K562 (cell line): ENCODE results near the gene ZNF618. TPM values are rescaled to one million over a fixed set of nuclear protein-coding genes. Genes with fewer than 3 reads are reported as not detected.
A peak's percentile ranks its signal among the peaks of the same experiment; 100 is the strongest.

Experiments
- ATAC-seq: fragments of 200-7000 bp; cut with Tn5 transposase; 3 replicates; pipeline ENCODE4 v1.9.1; 2020; ENCODE audit warnings: moderate library complexity
- BruUV-seq: library from RNA; stranded (reverse); fragments of 400-500 nt; replicated peaks from 2 replicates; lab custom pipeline; 2021; lab: Mats Ljungman, UMichigan
- CTCF ChIA-PET: fragments of 300-600 bp; formaldehyde crosslinking; extraction: SDS; loops from one replicate; lab custom pipeline; 2021; ENCODE audit warnings: low intra/inter-chr PET ratio; lab: Yijun Ruan, JAX
- POLR2A ChIA-PET: fragments of 300-600, 350-650 bp; sonication (Branson Sonifier 250); formaldehyde crosslinking; extraction: SDS; loops from one replicate; lab custom pipeline; 2021; ENCODE audit warnings: antibody characterized with exemption, inconsistent platforms; lab: Yijun Ruan, JAX
- DNase-seq, 4 experiments: peaks; one replicate each; pipeline versions ENCODE4 v3.0.0 to v3.0.0-alpha.2; 2011 to 2018; ENCODE audit warnings: low spot score in 3 of 4, mixed read lengths in 3 of 4; ENCODE audit errors: extremely low read depth in 1 of 4
- FAIRE-seq: peaks from 2 replicates; lab custom pipeline; 2011; peaks lifted over from hg19 to GRCh38; lab: Jason Lieb, UNC
- H2AFZ ChIP-seq: 2 replicates; pipeline ENCODE4 v1.6.0; 2011; ENCODE audit warnings: low read depth, low read length, control low read depth, inconsistent platforms
- H3K27ac ChIP-seq: fragments of 200-600 bp; 3 replicates; pipeline ENCODE4 v1.8.0; 2011; ENCODE audit warnings: low read depth, mild to moderate bottlenecking, control low read depth, inconsistent platforms, low read length, moderate library complexity, mixed read lengths; ENCODE audit errors: extremely low read depth
- H3K27me3 ChIP-seq, 2 experiments: fragments of 300-600 bp in 1 of 2; 2 replicates in 1 of 2; 3 replicates in 1 of 2; pipeline versions ENCODE4 v1.6.0 to v1.8.0; 2011; ENCODE audit warnings: inconsistent platforms in 2 of 2, low read length in 2 of 2, mild to moderate bottlenecking in 1 of 2, mixed read lengths in 1 of 2, moderate library complexity in 1 of 2; ENCODE audit not compliant: control insufficient read depth in 2 of 2, insufficient read depth in 2 of 2
- H3K36me3 ChIP-seq: fragments of 300-600 bp; 3 replicates; pipeline ENCODE4 v1.8.0; 2011; ENCODE audit warnings: mild to moderate bottlenecking, low read length, inconsistent platforms; ENCODE audit not compliant: control insufficient read depth, insufficient read depth
- H3K4me1 ChIP-seq, 2 experiments: fragments of 200-600 bp in 1 of 2; replicated peaks in 1 of 2; 2 replicates in 1 of 2; 3 replicates in 1 of 2; pipeline versions ENCODE4 v1.5.1 to v1.8.0; 2011; ENCODE audit warnings: inconsistent platforms in 2 of 2, low read length in 2 of 2, mild to moderate bottlenecking in 1 of 2, mixed read lengths in 1 of 2, moderate library complexity in 1 of 2; ENCODE audit not compliant: control insufficient read depth in 2 of 2, insufficient read depth in 2 of 2
- H3K4me2 ChIP-seq: 2 replicates; pipeline ENCODE4 v1.6.1; 2011; ENCODE audit warnings: low read length, control low read depth, inconsistent platforms, mixed read lengths; ENCODE audit not compliant: insufficient read depth
- H3K4me3 ChIP-seq: fragments of 200-600 bp; sonication (generic), shearing (Covaris generic); 2 replicates; pipeline ENCODE4 v1.5.1; 2016; ENCODE audit warnings: control low read depth, inconsistent platforms
- H3K79me2 ChIP-seq: fragments of 200-600 bp; 3 replicates; pipeline ENCODE4 v1.8.0; 2011; ENCODE audit warnings: low read length, inconsistent platforms; ENCODE audit not compliant: control insufficient read depth, insufficient read depth
- H3K9ac ChIP-seq, 2 experiments: 2 replicates each; pipeline versions ENCODE4 v1.6.0 to v1.6.1; 2011; ENCODE audit warnings: low read depth in 2 of 2, low read length in 2 of 2, control low read depth in 1 of 2, inconsistent platforms in 1 of 2, mild to moderate bottlenecking in 1 of 2, mixed read lengths in 1 of 2; ENCODE audit not compliant: insufficient read depth in 1 of 2
- H3K9me1 ChIP-seq: one replicate; pipeline ENCODE4 v1.6.0; 2011; ENCODE audit warnings: inconsistent platforms, mild to moderate bottlenecking, low read length, moderate library complexity; ENCODE audit not compliant: control insufficient read depth, insufficient read depth
- H3K9me3 ChIP-seq: replicated peaks from 2 replicates; pipeline ENCODE4 v1.5.1; 2011; ENCODE audit warnings: low read depth, low read length, inconsistent platforms; ENCODE audit not compliant: control insufficient read depth, insufficient read depth
- H4K20me1 ChIP-seq: replicated peaks from 2 replicates; pipeline ENCODE4 v1.6.1; 2011; ENCODE audit warnings: low read length, inconsistent platforms, mixed read lengths; ENCODE audit not compliant: control insufficient read depth, insufficient read depth
- CBFA2T3 ChIP-seq: fragments of 450-650 bp; IDR thresholded peaks from 2 replicates; pipeline ENCODE4 v1.6.1; 2017
- NR2C1 ChIP-seq, 2 experiments: fragments of 450-650 bp; IDR thresholded peaks; 2 replicates each; pipeline ENCODE4 v1.6.1; 2017; ENCODE audit warnings: mild to moderate bottlenecking in 2 of 2, antibody characterized with exemption in 1 of 2, inconsistent platforms in 1 of 2, missing compliant biosample characterization in 1 of 2, missing genetic modification characterization in 1 of 2
- SETDB1 ChIP-seq: IDR thresholded peaks from one replicate; pipeline ENCODE4 v1.6.1; 2012; ENCODE audit warnings: low read length, control low read depth, inconsistent platforms
- ZBTB9 ChIP-seq: fragments of 450-650 bp; formaldehyde crosslinking; IDR thresholded peaks from 2 replicates; pipeline ENCODE4 v1.4.0; 2020; ENCODE audit warnings: mild to moderate bottlenecking, moderate library complexity
- ZNF121 ChIP-seq: sonication (generic); formaldehyde crosslinking; conservative IDR thresholded peaks from 2 replicates; pipeline ENCODE4 v1.8.0; 2022; ENCODE audit warnings: missing genetic modification reagents
- ZNF764 ChIP-seq: fragments of 250-450 bp; sonication (Bioruptor Pico); IDR thresholded peaks from 2 replicates; pipeline ENCODE4 v1.4.0; 2020; ENCODE audit warnings: low read depth, mild to moderate bottlenecking, moderate library complexity
- WGBS: fragments of 100-300 bp; shearing (Covaris generic); methylation state at CpG from one replicate; pipeline ENCODE4 v1.1.6; 2016; ENCODE audit warnings: low coverage, mixed read lengths; ENCODE audit not compliant: insufficient coverage; ENCODE audit errors: missing lambda C conversion rate; 5-methylcytosine and 5-hydroxymethylcytosine counted together
- in situ Hi-C: fragments of 300-500 bp; cut with MboI; formaldehyde crosslinking; loops from 4 replicates; pipeline ENCODE4 v1.15.0; 2018; ENCODE audit warnings: inconsistent platforms, mixed read lengths
- intact Hi-C: fragments of 100-400 bp; cut with micrococcal nuclease; formaldehyde crosslinking; loops from 2 replicates; pipeline ENCODE4 v1.14.2; 2022
- polyA plus RNA-seq, 8 experiments: library from polyadenylated mRNA; depleted of rRNA in 4 of 8; stranded (reverse) in 5 of 8; unstranded in 3 of 8; fragments of >200 nt; fragmentation: Nextera tagmentation in 2 of 8; fragmentation: Illumina TruSeq in 1 of 8; extraction: Ambion mirVana in 2 of 8; extraction: Trizol in 1 of 8; gene quantifications; 2 replicates each; pipeline versions ENCODE4 v1.2.1 to v1.2.3, GENCODE V29; 2011 to 2014; ENCODE audit warnings: inconsistent platforms in 1 of 8, missing spikeins in 1 of 8
- total RNA-seq, 7 experiments: library from RNA; depleted of rRNA in 6 of 7; stranded (reverse); fragments of >200 nt in 6 of 7; fragmentation: Illumina TruSeq in 2 of 7; extraction: Trizol in 2 of 7; gene quantifications; 2 replicates each; pipeline versions ENCODE4 v1.2.1 to v1.2.3, GENCODE V29; 2011 to 2021; ENCODE audit warnings: low replicate concordance in 1 of 7
- TF ChIP-seq, protein P1 (sequence below): fragments of 250-450 bp; sonication (Bioruptor Pico); IDR thresholded peaks from 2 replicates; pipeline ENCODE4 v1.8.0; 2022; ENCODE audit warnings: inconsistent platforms, mild to moderate bottlenecking, moderate library complexity, borderline replicate concordance

ZNF618 gene
- total and polyA plus RNA-seq, 9 of the 15 experiments (the other 6 are each of a cell fraction or from before 2014, with no cell fraction given): 0.08 to 13.7 (median 3.4) TPM

DNA sequence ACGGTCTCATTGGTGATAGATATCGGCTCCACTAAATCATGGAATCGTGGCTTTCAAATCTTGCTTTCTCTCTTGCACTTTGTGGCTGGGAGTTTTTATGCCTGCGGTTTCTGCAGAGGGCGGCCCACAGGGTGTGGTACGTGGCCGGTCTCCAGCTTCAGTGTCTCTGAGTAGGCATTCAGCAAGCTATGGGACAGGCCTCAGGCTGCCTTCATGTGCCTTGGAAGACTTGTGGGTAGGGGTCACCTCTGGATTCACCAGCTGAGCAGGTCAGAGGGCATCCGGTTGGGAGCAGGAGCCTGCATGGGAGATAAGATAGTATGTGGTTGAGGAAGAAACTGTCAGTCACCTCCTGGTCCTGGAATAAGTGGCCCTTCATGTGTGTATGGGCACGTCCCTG is 154.3 kb downstream of the ZNF618 start:
- TF ChIP-seq CBFA2T3: 0 out of 2 replicates have a peak, but pooled peaks have one; percentile 14
- TF ChIP-seq ZBTB9 (CRISPR knock-in tag): peak; percentile 78
- TF ChIP-seq SETDB1: no peak
- TF ChIP-seq, protein P1, sequence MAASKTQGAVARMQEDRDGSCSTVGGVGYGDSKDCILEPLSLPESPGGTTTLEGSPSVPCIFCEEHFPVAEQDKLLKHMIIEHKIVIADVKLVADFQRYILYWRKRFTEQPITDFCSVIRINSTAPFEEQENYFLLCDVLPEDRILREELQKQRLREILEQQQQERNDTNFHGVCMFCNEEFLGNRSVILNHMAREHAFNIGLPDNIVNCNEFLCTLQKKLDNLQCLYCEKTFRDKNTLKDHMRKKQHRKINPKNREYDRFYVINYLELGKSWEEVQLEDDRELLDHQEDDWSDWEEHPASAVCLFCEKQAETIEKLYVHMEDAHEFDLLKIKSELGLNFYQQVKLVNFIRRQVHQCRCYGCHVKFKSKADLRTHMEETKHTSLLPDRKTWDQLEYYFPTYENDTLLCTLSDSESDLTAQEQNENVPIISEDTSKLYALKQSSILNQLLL: no peak
- TF ChIP-seq ZNF121 (CRISPR knock-in tag): no peak
- no peak for TF ChIP-seq ZNF764 (CRISPR knock-in tag)
- no peak for TF ChIP-seq NR2C1 (IDR thresholded peaks at IDR 0.05)
- peak; percentile 77 for TF ChIP-seq NR2C1 (tag; IDR thresholded peaks at IDR 0.05)
- Histone ChIP-seq H3K27ac (no peak overlapping the region), H4K20me1 (peaks cover 3% of the 10 kb centered on the region; the same call in 1 of the 2 replicates), H3K27me3 (no peaks in the 10 kb centered on the region), H3K9me1 (peaks cover 7% of the 10 kb centered on the region), H3K79me2 (no peaks in the 10 kb centered on the region), H3K9ac (no peak overlapping the region), H3K9me3 (no peaks in the 10 kb centered on the region), H2AFZ (no peak overlapping the region), H3K36me3 (peaks cover 3% of the 10 kb centered on the region; the same call in 1 of the 3 replicates), H3K4me2 (no peak overlapping the region), H3K4me1 (peaks cover 0 to 3% of the 10 kb centered on the region in 2 experiments; a peak in 2 of 5 replicates), H3K4me3 (no peak overlapping the region)
- WGBS: 37% methylated on average over 9 of the region's 9 CpGs
- no peak for FAIRE-seq
- CTCF ChIA-PET: no interaction called here
- DNase-seq: peak in 1 of 4 experiments; percentile 6
- intact Hi-C loops: loop anchor here (5.0 kb wide), 2 partner anchors 223 to 293 kb away; no protein-coding TSS in a partner anchor
- in situ Hi-C loops: no loop called here
- peak; percentile 22 for ATAC-seq
- no TSS peak for BruUV-seq
- POLR2A ChIA-PET: no interaction called here
